UCSD-AML1 (cell line): Measurements from ENCODE around the gene ATP6V1E1.
"Not testable (repeated sequence)": the region's sequence is repeated elsewhere in the genome, so short reads cannot be mapped to it uniquely, and the experiment has no call there.

ENCODE experiments used
- DNase-seq: peaks from one replicate; lab custom pipeline; 2025; ENCODE audit not compliant: unreplicated experiment; lab: John Stamatoyannopoulos, UW

The ATP6V1E1 gene

GRCh38 chr22:17628406-17629172 is at the start of gene ATP6V1E1:
Gene ATP6V1E1, minus strand, starts transcription at chr22:17628749. Its CDS starts 114 bp downstream, at chr22:17628635.
- peak; percentile 95 for DNase-seq

DNA sequence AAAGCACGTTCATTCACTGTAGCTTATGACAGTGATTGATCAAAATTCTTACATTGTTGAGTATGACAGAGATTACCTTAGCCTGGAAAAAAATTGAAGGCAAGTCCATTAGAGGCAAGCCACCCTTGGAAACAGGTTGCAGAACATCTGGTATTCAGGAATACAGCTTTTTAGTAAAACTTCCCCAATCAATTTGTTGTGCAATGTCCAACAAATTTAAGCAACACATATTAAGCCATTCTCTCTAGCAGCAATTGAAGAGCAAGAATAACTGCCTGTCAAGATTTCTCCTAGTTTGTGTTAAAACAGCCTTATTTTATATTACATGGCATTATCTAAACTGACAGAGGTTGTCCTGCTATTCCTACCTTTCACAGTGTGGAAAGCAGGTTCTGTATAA is 47.0 kb upstream of the ATP6V1E1 start:
- no peak for DNase-seq

DNA sequence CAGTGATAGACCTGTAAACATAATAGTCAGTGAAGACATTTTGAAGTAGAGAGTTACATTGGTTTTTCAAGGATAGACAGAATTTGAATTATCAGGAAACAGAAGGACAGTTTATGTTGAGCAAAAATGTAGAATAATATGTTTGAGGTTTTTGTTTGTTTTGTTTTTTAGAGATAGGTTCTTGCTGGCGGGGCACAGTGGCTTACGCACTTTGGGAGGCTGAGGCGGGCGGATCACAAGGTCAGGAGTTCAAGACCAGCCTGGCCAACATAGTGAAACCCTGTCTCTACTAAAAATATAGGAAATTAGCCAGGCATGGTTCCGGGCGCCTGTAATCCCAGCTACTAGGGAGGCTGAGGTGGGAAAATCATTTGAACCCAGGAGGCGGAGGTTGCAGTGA is 45.6 kb upstream of the ATP6V1E1 start:
- DNase-seq: no peak

GRCh38 chr22:17672417-17672991 is 44.0 kb upstream of the ATP6V1E1 start:
- DNase-seq: no peak

GRCh38 chr22:17671521-17672092 is 43.1 kb upstream of the ATP6V1E1 start:
- DNase-seq: not testable (repeated sequence)

GRCh38 chr22:17665854-17666253 is 37.3 kb upstream of the ATP6V1E1 start:
- no peak for DNase-seq

GRCh38 chr22:17665248-17665647 is 36.7 kb upstream of the ATP6V1E1 start:
- no peak for DNase-seq

DNA sequence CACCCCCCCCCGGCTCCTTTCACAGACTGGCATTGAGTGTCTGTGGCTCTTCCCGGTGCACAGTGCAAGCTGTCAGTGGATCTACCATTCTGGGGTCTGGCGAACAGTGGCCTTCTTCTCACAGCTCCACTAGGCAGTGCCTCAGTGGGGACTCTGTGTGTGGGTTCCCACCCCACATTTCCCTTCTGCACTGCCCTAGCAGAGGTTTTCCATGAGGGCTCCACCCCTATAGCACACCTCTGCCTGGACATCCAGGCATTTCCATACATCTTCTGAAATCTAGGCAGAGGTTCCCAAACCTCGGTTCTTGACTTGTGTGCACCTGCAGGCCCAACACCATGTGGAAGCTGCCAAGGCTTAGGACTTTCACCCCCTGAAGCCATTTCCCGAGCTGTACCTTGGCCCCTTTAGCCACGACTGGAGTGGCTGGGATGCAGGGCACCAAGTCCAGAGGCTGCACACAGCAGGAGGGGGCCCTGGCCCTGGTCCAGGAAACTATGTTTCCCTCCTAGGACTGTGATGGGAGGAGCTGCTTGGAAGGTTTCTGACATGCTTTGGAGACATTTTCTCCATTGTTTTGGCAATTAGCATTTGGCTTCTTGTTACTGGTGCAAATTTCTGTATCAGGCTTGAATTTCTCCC is 36.0 kb upstream of the ATP6V1E1 start:
- DNase-seq: no peak

DNA sequence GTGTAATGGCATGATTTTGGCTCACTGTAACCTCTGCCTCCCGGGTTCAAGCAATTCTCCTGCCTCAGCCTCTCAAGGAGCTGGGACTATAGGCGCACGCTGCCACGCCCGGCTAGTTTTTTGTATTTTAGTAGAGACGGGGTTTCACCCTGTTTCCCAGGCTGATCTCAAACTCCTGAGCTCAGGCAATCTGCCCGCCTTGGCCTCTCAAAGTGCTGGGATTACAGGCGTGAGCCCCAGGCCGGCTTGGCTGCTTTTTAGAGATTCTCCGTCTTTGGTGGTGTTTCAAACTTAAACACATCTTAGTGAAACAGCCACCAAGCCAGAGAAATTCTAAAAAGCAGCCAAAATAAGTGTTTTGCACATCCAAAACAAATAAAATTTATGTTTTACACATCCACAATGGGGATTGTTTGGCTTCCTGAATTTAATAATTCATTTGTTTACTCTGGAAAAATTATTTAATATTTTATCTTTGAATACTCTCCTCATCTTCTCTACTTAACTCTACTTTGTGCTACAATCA is 28.4 kb upstream of the ATP6V1E1 start:
- no peak for DNase-seq

DNA sequence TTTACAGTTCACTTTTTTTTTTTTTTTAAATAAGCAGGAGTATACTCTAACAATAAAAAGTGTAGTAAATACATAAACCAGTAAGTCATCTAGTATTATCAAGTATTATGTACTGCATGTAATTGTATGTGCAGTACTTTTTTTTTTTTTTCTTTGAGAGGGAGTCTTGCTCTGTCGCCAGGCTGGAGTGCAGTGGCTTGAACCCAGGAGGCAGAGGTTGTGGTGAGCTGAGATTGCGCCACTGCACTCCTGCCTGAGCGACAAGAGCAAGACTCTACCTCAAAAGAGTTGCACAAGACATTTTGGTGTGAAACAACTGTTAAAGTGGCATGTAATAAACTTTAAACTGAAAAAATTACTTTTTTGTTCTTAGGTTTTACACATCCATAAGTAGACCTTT is 26.7 kb upstream of the ATP6V1E1 start:
- DNase-seq: no peak

DNA sequence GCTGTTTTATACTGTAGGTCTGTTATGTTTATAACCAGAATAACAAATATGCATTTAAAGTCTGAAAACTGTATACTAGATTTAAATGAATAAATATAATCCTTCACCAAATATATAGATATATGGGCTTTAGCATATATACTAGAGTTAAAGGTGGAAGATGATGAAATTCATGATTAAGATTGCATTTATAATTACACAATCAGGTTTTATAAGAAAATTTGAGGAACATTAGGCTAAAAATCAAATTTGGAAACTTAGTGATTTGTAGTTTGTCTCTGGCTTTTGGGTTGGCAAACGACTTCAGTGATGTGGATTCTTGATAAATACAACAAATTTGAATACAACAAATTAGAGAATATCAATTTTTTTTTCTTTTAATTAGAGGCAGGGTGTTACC is 20.0 kb upstream of the ATP6V1E1 start:
- DNase-seq: no peak

DNA sequence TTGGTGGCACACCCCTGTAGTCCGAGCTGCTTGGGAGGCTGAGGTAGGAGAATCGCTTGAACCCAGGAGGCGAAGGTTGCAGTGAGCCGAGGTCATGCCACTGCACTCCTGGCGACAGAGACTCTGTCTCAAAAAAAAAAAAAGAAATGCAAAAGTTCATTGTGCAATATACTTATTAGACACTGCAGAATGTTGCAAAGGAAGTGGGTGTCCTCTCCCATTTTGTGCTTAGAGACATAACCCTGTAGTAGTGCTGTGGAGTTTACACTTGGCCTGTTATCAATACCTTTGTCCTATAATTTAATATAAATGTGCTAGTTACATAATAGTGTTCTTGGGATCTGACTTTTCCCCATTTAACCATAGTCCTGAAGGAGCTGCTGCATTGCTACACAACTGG is 19.4 kb upstream of the ATP6V1E1 start:
- no peak for DNase-seq

DNA sequence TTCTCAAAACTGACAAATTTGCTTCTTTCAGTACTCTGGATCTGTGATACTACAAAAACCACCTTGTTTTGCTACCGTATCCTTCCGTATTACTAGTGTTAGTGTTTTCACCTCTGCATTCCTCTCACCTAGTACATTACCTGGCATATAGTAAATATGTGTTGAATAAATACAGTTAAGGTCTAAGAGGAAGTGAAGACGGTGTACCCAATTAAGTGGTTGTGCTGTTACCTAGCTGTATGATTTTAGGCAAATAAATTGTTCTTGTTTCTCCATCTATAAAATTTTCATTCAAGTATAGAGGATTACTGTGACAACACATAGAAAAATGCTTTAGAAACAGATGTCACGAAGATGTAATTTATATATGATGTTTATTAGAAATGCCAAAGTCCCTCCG is 18.9 kb upstream of the ATP6V1E1 start:
- DNase-seq: no peak

- DNase-seq: not testable (repeated sequence)
Measured at GRCh38 chr22:17642357-17642756, 13.8 kb upstream of the ATP6V1E1 start.

DNA sequence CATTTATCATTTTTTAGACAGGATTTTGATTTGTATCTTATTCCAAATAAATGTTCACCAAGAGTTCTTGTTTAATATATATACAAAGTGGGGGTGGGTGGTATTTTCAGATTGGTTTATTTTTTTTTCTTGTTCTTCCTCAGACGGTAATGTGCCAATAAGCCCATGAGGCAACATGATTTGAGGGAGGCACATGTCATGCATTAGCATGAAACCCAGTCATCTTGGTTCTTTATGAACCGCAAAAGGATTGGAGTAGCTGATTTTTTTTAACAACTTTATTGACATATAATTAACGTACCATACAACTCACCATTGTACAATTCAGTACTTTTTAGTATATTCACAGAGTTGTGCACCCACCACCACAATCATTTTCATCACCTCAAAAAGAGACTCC is 12.7 kb upstream of the ATP6V1E1 start:
- DNase-seq: no peak

- no peak for DNase-seq
Measured at GRCh38 chr22:17639247-17639741, 10.7 kb upstream of the ATP6V1E1 start.

GRCh38 chr22:17638432-17639246 is 10.1 kb upstream of the ATP6V1E1 start, which contains the start of gene BCL2L13:
Gene BCL2L13, plus strand, starts transcription at chr22:17638757. Its CDS starts 16,955 bp downstream, at chr22:17655712.
- DNase-seq: peak; percentile 94

DNA sequence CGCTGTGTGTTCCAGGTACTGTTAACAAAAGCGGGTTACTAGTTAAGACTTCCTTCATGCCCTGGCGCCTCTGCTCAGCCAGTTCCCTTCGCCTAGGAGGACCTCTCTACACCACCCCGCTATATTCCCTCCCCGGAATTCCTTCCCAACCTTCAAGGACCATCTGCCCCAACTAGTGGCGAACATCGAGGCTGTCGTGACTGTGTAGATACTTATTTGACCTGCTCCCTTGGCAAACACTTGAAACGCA is 9.6 kb upstream of the ATP6V1E1 start:
- DNase-seq: no peak

DNA sequence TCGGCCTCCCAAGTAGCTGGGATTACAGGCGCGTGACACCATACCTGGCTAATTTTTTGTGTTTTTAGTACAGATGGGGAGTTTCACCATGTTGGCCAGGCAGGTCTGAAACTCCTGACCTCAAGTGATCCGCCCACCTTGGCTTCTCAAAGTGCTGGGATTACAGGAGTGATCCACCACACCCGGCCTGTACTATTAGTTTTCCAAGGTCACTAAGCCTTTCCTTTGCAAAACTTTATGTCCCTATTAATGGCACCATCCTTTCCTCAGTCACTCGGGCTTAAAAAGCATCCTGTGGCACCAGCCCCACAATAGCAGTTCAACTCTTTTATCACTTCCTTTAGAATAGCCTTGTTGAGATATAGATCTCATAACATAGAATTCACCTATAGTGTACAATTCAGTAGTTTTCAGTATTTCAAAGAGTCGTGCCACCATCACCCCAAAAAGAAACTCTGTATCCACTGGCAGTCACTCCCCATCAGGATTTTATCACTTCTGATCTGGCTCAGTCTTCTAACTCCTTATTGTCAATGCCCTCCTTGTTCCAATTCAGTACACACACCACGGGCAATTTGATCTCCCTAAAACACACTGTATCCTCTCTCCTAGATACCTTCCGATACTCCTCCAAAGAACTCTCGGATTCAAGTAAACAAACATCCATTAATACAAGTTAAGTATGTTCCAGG is 9.1 kb upstream of the ATP6V1E1 start:
- no peak for DNase-seq

GRCh38 chr22:17636850-17637249 is 8.3 kb upstream of the ATP6V1E1 start:
- not testable (repeated sequence) for DNase-seq
